Measurements from ENCODE around the gene SCART1.
"Not testable (repeated sequence)": the region's sequence is repeated elsewhere in the genome, so short reads cannot be mapped to it uniquely, and the experiment has no call there.

The SCART1 gene

DNA sequence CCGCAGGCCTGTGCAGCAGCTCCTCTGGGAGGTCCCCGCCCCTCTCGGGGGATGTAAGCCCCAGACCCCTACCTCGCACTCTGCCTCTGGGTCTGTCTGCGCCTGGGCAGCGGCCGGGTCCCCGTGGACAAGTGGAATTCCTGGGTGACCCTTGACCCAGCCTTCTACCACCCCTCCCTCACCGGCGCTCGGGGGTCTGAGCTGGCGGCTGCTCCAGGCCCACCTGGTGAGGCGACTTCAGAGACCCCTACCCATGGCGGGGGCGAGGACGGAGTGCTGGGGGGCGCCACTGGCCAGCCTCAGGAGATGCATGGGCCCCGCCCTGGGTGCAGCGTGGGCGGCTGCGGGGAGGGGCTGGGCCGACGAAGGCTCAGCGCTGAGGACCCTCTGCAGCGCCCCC, 21.0 kb upstream of the SCART1 start:
- H3K4me1 ChIP-seq (ENCODE audit: control insufficient read depth in 2 of 2, insufficient read depth in 2 of 2, low read length in 2 of 2); H3K36me3 ChIP-seq (ENCODE audit: control insufficient read depth in 2 of 2, insufficient read depth in 2 of 2, low read length in 2 of 2); H3K27ac ChIP-seq (ENCODE audit: low read depth in 2 of 2, low read length in 2 of 2); H3K27me3 ChIP-seq (ENCODE audit: control insufficient read depth in 2 of 2, insufficient read depth in 2 of 2, low read length in 2 of 2); H3K9me3 ChIP-seq (ENCODE audit: control insufficient read depth in 2 of 2, low read length in 2 of 2); H3K9ac ChIP-seq (ENCODE audit: low read depth in 1 of 2, low read length in 2 of 2); H3K4me3 ChIP-seq (ENCODE audit: low read length in 2 of 2): not testable (repeated sequence)

GRCh38 chr10:133438711-133439273, 15.0 kb upstream of the SCART1 start:
- Histone ChIP-seq H3K27me3 (ENCODE audit: control insufficient read depth in 2 of 2, insufficient read depth in 2 of 2, low read length in 2 of 2) (no peaks in the 10 kb centered on the region), H3K36me3 (ENCODE audit: control insufficient read depth in 2 of 2, insufficient read depth in 2 of 2, low read length in 2 of 2) (no peaks in the 10 kb centered on the region), H3K27ac (ENCODE audit: low read depth in 2 of 2, low read length in 2 of 2) (no peak overlapping the region), H3K9me3 (ENCODE audit: control insufficient read depth in 2 of 2, low read length in 2 of 2) (no peaks in the 10 kb centered on the region), H3K4me3 (ENCODE audit: low read length in 2 of 2) (no peak overlapping the region), H3K4me1 (ENCODE audit: control insufficient read depth in 2 of 2, insufficient read depth in 2 of 2, low read length in 2 of 2) (no peaks in the 10 kb centered on the region), H3K9ac (ENCODE audit: low read depth in 1 of 2, low read length in 2 of 2) (no peak overlapping the region)

- no peaks in the 10 kb centered on the region for H3K36me3 ChIP-seq (ENCODE audit: control insufficient read depth in 2 of 2, insufficient read depth in 2 of 2, low read length in 2 of 2)
- no peaks in the 10 kb centered on the region for H3K9me3 ChIP-seq (ENCODE audit: control insufficient read depth in 2 of 2, low read length in 2 of 2)
- H3K9ac ChIP-seq (ENCODE audit: low read depth in 1 of 2, low read length in 2 of 2) = no peak overlapping the region
- no peaks in the 10 kb centered on the region for H3K4me1 ChIP-seq (ENCODE audit: control insufficient read depth in 2 of 2, insufficient read depth in 2 of 2, low read length in 2 of 2)
- no peak overlapping the region for H3K4me3 ChIP-seq (ENCODE audit: low read length in 2 of 2)
- H3K27ac ChIP-seq (ENCODE audit: low read depth in 2 of 2, low read length in 2 of 2) = no peak overlapping the region
- no peaks in the 10 kb centered on the region for H3K27me3 ChIP-seq (ENCODE audit: control insufficient read depth in 2 of 2, insufficient read depth in 2 of 2, low read length in 2 of 2)
Measured at GRCh38 chr10:133439517-133440461, 14.0 kb upstream of the SCART1 start.

DNA sequence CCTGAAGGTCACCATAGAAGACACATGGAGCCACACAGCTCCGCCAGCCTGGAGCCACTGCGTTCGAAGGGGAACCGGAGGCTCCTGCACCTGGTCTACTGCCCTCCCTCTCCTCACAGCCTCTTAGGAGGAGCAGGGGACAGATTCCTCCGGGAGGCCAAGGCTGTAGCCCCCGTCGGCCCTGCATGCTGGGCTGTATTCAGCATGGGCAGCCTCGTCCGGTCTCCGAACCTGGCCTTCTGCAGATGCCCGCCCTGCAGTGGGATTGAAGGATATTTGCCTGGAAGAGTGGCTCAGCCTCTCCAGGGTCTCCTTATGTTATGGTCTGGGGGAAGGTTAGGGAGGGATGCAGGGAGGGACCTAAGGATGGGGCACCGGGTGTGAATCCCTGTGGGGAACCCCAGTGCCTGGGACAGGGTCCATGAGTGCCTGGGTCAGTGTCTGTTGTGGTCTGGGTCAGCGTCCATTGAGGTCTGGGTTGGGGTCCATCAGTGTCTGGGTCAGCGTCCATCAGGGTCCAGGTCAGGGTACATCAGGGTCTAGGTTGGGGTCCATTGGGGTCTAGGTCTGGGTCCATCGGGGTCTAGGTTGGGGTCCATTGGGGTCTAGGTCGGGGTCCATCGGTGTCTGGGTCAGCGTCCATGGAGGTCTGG, 13.0 kb upstream of the SCART1 start:
- Histone ChIP-seq H3K9me3 (ENCODE audit: control insufficient read depth in 2 of 2, low read length in 2 of 2) (no peaks in the 10 kb centered on the region), H3K4me3 (ENCODE audit: low read length in 2 of 2) (no peak overlapping the region), H3K4me1 (ENCODE audit: control insufficient read depth in 2 of 2, insufficient read depth in 2 of 2, low read length in 2 of 2) (no peaks in the 10 kb centered on the region), H3K36me3 (ENCODE audit: control insufficient read depth in 2 of 2, insufficient read depth in 2 of 2, low read length in 2 of 2) (no peaks in the 10 kb centered on the region), H3K27me3 (ENCODE audit: control insufficient read depth in 2 of 2, insufficient read depth in 2 of 2, low read length in 2 of 2) (no peaks in the 10 kb centered on the region), H3K9ac (ENCODE audit: low read depth in 1 of 2, low read length in 2 of 2) (no peak overlapping the region), H3K27ac (ENCODE audit: low read depth in 2 of 2, low read length in 2 of 2) (no peak overlapping the region)

- not testable (repeated sequence) for H3K4me3 ChIP-seq (ENCODE audit: low read length in 2 of 2); H3K36me3 ChIP-seq (ENCODE audit: control insufficient read depth in 2 of 2, insufficient read depth in 2 of 2, low read length in 2 of 2); H3K9me3 ChIP-seq (ENCODE audit: control insufficient read depth in 2 of 2, low read length in 2 of 2); H3K27me3 ChIP-seq (ENCODE audit: control insufficient read depth in 2 of 2, insufficient read depth in 2 of 2, low read length in 2 of 2); H3K4me1 ChIP-seq (ENCODE audit: control insufficient read depth in 2 of 2, insufficient read depth in 2 of 2, low read length in 2 of 2); H3K27ac ChIP-seq (ENCODE audit: low read depth in 2 of 2, low read length in 2 of 2); H3K9ac ChIP-seq (ENCODE audit: low read depth in 1 of 2, low read length in 2 of 2)
Measured at GRCh38 chr10:133441356-133441755, 12.4 kb upstream of the SCART1 start.

- Histone ChIP-seq H3K27me3 (ENCODE audit: control insufficient read depth in 2 of 2, insufficient read depth in 2 of 2, low read length in 2 of 2) (no peaks in the 10 kb centered on the region), H3K4me3 (ENCODE audit: low read length in 2 of 2) (no peak overlapping the region), H3K9me3 (ENCODE audit: control insufficient read depth in 2 of 2, low read length in 2 of 2) (no peaks in the 10 kb centered on the region), H3K9ac (ENCODE audit: low read depth in 1 of 2, low read length in 2 of 2) (no peak overlapping the region), H3K36me3 (ENCODE audit: control insufficient read depth in 2 of 2, insufficient read depth in 2 of 2, low read length in 2 of 2) (no peaks in the 10 kb centered on the region), H3K4me1 (ENCODE audit: control insufficient read depth in 2 of 2, insufficient read depth in 2 of 2, low read length in 2 of 2) (no peaks in the 10 kb centered on the region), H3K27ac (ENCODE audit: low read depth in 2 of 2, low read length in 2 of 2) (no peak overlapping the region)
Measured at GRCh38 chr10:133441780-133442179, 12.0 kb upstream of the SCART1 start.

- Histone ChIP-seq H3K9ac (ENCODE audit: low read depth in 1 of 2, low read length in 2 of 2) (no peak overlapping the region), H3K36me3 (ENCODE audit: control insufficient read depth in 2 of 2, insufficient read depth in 2 of 2, low read length in 2 of 2) (no peaks in the 10 kb centered on the region), H3K27ac (ENCODE audit: low read depth in 2 of 2, low read length in 2 of 2) (no peak overlapping the region)
Measured at GRCh38 chr10:133442191-133442966, 11.4 kb upstream of the SCART1 start.

DNA sequence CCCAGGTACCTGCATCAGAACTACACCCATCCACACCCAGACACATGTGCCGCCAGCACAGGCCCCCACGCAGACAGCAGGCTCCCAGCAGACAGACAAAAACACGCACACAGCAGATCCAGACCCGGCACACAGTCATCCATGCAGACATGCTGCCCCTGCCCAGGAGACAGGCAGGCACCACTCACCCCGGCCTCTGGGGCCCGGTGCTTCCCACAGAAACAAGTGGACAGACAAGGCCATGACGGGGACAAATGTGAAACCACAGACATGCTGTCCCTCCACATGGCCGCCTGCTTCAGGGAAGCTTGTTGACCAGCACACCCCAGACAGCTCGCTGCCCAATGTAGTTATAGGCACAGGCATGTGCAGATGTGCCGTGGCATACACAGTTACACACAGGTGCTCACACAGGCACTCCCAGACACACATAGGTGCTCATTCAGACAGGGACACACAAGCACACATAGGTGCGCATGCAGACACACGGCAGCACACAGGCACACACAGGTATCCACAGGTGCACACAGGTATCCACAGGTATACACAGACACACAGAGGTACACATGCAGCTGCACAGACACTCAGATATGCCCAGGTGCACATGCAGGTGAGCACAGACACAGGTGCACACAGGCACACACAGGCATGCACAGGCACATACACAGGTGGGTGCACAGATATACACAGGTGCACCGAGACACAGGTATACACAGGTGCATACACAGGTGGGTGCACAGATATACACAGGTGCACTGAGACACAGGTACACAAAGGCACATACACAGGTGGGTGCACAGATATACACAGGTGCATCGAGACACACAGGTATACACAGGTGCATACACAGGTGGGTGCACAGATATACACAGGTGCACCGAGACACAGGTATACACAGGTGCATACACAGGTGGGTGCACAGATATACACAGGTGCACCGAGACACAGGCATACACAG, 10.5 kb upstream of the SCART1 start:
- Histone ChIP-seq H3K4me3 (ENCODE audit: low read length in 2 of 2) (no peak overlapping the region), H3K27me3 (ENCODE audit: control insufficient read depth in 2 of 2, insufficient read depth in 2 of 2, low read length in 2 of 2) (no peaks in the 10 kb centered on the region), H3K4me1 (ENCODE audit: control insufficient read depth in 2 of 2, insufficient read depth in 2 of 2, low read length in 2 of 2) (no peaks in the 10 kb centered on the region), H3K9me3 (ENCODE audit: control insufficient read depth in 2 of 2, low read length in 2 of 2) (peaks cover 2 to 4% of the 10 kb centered on the region in 2 donors), H3K9ac (ENCODE audit: low read depth in 1 of 2, low read length in 2 of 2) (no peak overlapping the region), H3K27ac (ENCODE audit: low read depth in 2 of 2, low read length in 2 of 2) (no peak overlapping the region), H3K36me3 (ENCODE audit: control insufficient read depth in 2 of 2, insufficient read depth in 2 of 2, low read length in 2 of 2) (no peaks in the 10 kb centered on the region)

More at GRCh38 chr10:133442191-133442966, 11.4 kb upstream of the SCART1 start:
- Histone ChIP-seq H3K4me1 (ENCODE audit: control insufficient read depth in 2 of 2, insufficient read depth in 2 of 2, low read length in 2 of 2) (no peaks in the 10 kb centered on the region), H3K4me3 (ENCODE audit: low read length in 2 of 2) (no peak overlapping the region), H3K9me3 (ENCODE audit: control insufficient read depth in 2 of 2, low read length in 2 of 2) (peaks cover 0 to 2% of the 10 kb centered on the region in 2 donors), H3K27me3 (ENCODE audit: control insufficient read depth in 2 of 2, insufficient read depth in 2 of 2, low read length in 2 of 2) (no peaks in the 10 kb centered on the region)
